ENCODE data around the gene ASIC2.

- TF ChIP-seq KLF16 (tag by site-specific recombination; IDR thresholded peaks at IDR 0.05) (no peak), ZNF274 (IDR thresholded peaks at IDR 0.05; ENCODE audit: low read length) (no peak), ZNF274 (tag by site-specific recombination; IDR thresholded peaks at IDR 0.05; ENCODE audit: borderline replicate concordance) (no peak), CTCF (tag by site-specific recombination; IDR thresholded peaks at IDR 0.05) (no peak), ZNF768 (tag by site-specific recombination; IDR thresholded peaks at IDR 0.05) (no peak), ZNF660 (tag by site-specific recombination; IDR thresholded peaks at IDR 0.05) (no peak)
Measured at GRCh38 chr17:33054412-33054811, 238.7 kb downstream of the ASIC2 start.
